Prostate gland (tissue), 2 donors: Measurements from ENCODE around the gene MORC4.

Source experiments
- CTCF ChIP-seq, 4 experiments: fragments of 200-600 bp in 2 of 4; fragments of 450-650 bp in 2 of 4; sonication (generic) in 2 of 4; IDR thresholded peaks; 1 replicate in 3 of 4; 2 replicates in 1 of 4; pipeline ENCODE4 v1.5.1; 2016 to 2019; ENCODE audit warnings: antibody characterized with exemption in 4 of 4, mild to moderate bottlenecking in 2 of 4, moderate library complexity in 2 of 4
- POLR2AphosphoS5 ChIP-seq: sonication (generic); formaldehyde crosslinking; IDR thresholded peaks from one replicate; pipeline ENCODE4 v1.6.1; 2017; ENCODE audit warnings: antibody characterized with exemption

DNA sequence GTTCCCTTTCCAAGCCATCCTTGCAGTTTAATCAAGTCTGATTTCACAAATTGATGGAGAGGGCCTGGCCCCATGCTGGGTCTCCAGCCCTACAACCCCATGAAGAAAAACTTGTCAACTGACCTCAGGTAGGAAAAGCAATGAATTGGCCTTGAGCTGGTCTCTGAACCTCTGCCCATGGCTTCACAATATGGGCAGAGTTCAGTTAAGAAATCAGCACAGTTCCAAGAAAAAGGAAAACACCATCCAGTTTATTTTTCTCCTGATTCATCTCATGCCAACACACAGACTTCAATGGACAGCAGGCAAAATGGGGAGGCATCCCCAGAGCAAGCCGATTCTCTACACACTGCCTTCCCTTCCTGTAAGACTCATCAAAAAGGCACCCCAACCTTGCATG is 100.2 kb downstream of the MORC4 start:
- no peak for TF ChIP-seq POLR2AphosphoS5
- TF ChIP-seq CTCF (IDR thresholded peaks at IDR 0.05): no peak
